Type B pancreatic cell (in vitro differentiated cells): Measurements from ENCODE around the gene PLEKHH2. TPM values are rescaled to one million over a fixed set of nuclear protein-coding genes. Genes with fewer than 3 reads are reported as not detected.

Source experiments
- DNase-seq: peaks from one replicate; pipeline ENCODE4 v3.0.0; 2021; ENCODE audit warnings: mixed read lengths; ENCODE audit not compliant: unreplicated experiment; ENCODE audit errors: extremely low spot score
- H3K27ac Mint-ChIP-seq: 2 replicates; pipeline ENCODE4 v1.8.0; 2021; ENCODE audit warnings: mild to moderate bottlenecking, mixed read lengths
- H3K27me3 Mint-ChIP-seq: 2 replicates; pipeline ENCODE4 v1.8.0; 2021; ENCODE audit warnings: mixed read lengths
- H3K36me3 Mint-ChIP-seq: 2 replicates; pipeline ENCODE4 v1.8.0; 2021; ENCODE audit warnings: mixed read lengths
- H3K4me1 Mint-ChIP-seq: one replicate; pipeline ENCODE4 v1.8.0; 2021; ENCODE audit warnings: mixed read lengths; ENCODE audit not compliant: unreplicated experiment
- H3K4me3 Mint-ChIP-seq: 2 replicates; pipeline ENCODE4 v1.8.0; 2021; ENCODE audit warnings: mild to moderate bottlenecking, mixed read lengths
- H3K9me3 Mint-ChIP-seq: 2 replicates; pipeline ENCODE4 v1.8.0; 2021; ENCODE audit warnings: mixed read lengths
- CTCF ChIP-seq: fragments of 200-600 bp; sonication (generic); conservative IDR thresholded peaks from 2 replicates; pipeline ENCODE4 v1.5.0; 2021; ENCODE audit warnings: antibody characterized with exemption, mild to moderate bottlenecking
- total RNA-seq: library from RNA; stranded (reverse); gene quantifications from 2 replicates; pipeline ENCODE4 v1.2.1, GENCODE V29; 2021; ENCODE audit warnings: low replicate concordance

Gene PLEKHH2
- total RNA-seq, 1 donor from 2014 or later = 3.5 TPM

GRCh38 chr2:43798300-43798699 is 161.2 kb downstream of the PLEKHH2 start:
- no peaks in the 10 kb centered on the region for H3K9me3 Mint-ChIP-seq
- no peaks in the 10 kb centered on the region for H3K27me3 Mint-ChIP-seq
- no peak overlapping the region for H3K27ac Mint-ChIP-seq
- DNase-seq = no peak
- H3K4me3 Mint-ChIP-seq = no peak overlapping the region
- H3K36me3 Mint-ChIP-seq = peaks cover 12% of the 10 kb centered on the region
- no peaks in the 10 kb centered on the region for H3K4me1 Mint-ChIP-seq
- peak; percentile 55 for TF ChIP-seq CTCF

- H3K9me3 Mint-ChIP-seq = no peaks in the 10 kb centered on the region
- TF ChIP-seq CTCF = no peak
- DNase-seq = no peak
- no peak overlapping the region for H3K27ac Mint-ChIP-seq
- no peaks in the 10 kb centered on the region for H3K4me1 Mint-ChIP-seq
- no peak overlapping the region for H3K4me3 Mint-ChIP-seq
- no peaks in the 10 kb centered on the region for H3K27me3 Mint-ChIP-seq
- peaks cover 11% of the 10 kb centered on the region for H3K36me3 Mint-ChIP-seq
Observed at GRCh38 chr2:43800894-43801293, 163.8 kb downstream of the PLEKHH2 start.

GRCh38 chr2:43802135-43802534 is 165.1 kb downstream of the PLEKHH2 start:
- no peak overlapping the region for H3K4me3 Mint-ChIP-seq
- no peak for DNase-seq
- no peak for TF ChIP-seq CTCF
- H3K36me3 Mint-ChIP-seq = peaks cover 11% of the 10 kb centered on the region
- H3K9me3 Mint-ChIP-seq = no peaks in the 10 kb centered on the region
- no peaks in the 10 kb centered on the region for H3K4me1 Mint-ChIP-seq
- H3K27ac Mint-ChIP-seq = no peak overlapping the region
- no peaks in the 10 kb centered on the region for H3K27me3 Mint-ChIP-seq

GRCh38 chr2:43803113-43803512 is 166.1 kb downstream of the PLEKHH2 start:
- TF ChIP-seq CTCF = no peak
- H3K4me1 Mint-ChIP-seq = no peaks in the 10 kb centered on the region
- no peaks in the 10 kb centered on the region for H3K27me3 Mint-ChIP-seq
- DNase-seq = no peak
- no peak overlapping the region for H3K27ac Mint-ChIP-seq
- no peaks in the 10 kb centered on the region for H3K9me3 Mint-ChIP-seq
- peaks cover 11% of the 10 kb centered on the region for H3K36me3 Mint-ChIP-seq
- H3K4me3 Mint-ChIP-seq = no peak overlapping the region

GRCh38 chr2:43806719-43807031 is 169.6 kb downstream of the PLEKHH2 start:
- Mint-ChIP-seq H3K4me1 (no peaks in the 10 kb centered on the region), H3K36me3 (peaks cover 11% of the 10 kb centered on the region), H3K9me3 (no peaks in the 10 kb centered on the region), H3K27ac (no peak overlapping the region), H3K27me3 (no peaks in the 10 kb centered on the region), H3K4me3 (no peak overlapping the region)
- DNase-seq = no peak
- no peak for TF ChIP-seq CTCF

GRCh38 chr2:43810452-43810851 is 173.4 kb downstream of the PLEKHH2 start:
- no peak overlapping the region for H3K4me3 Mint-ChIP-seq
- H3K36me3 Mint-ChIP-seq = peaks cover 5% of the 10 kb centered on the region
- no peak for TF ChIP-seq CTCF
- no peak overlapping the region for H3K27ac Mint-ChIP-seq
- H3K9me3 Mint-ChIP-seq = no peaks in the 10 kb centered on the region
- no peaks in the 10 kb centered on the region for H3K4me1 Mint-ChIP-seq
- no peaks in the 10 kb centered on the region for H3K27me3 Mint-ChIP-seq
- DNase-seq = no peak
